ENCODE data around the gene HERC4. TPM values are rescaled to one million over a fixed set of nuclear protein-coding genes. Genes with fewer than 3 reads are reported as not detected.

HERC4 gene
- total and polyA plus RNA-seq, 9 of the 15 experiments (the other 6 are each of a cell fraction or from before 2014, with no cell fraction given): 12.5 to 33.5 (median 22.8) TPM

GRCh38 chr10:68086011-68086410 lies 10.9 kb upstream of the HERC4 start:
- Histone ChIP-seq H3K4me2 (ENCODE audit: insufficient read depth, low read length) (no peak overlapping the region), H3K4me1 (replicated peaks in 1 of 2; ENCODE audit: control insufficient read depth in 2 of 2, insufficient read depth in 2 of 2, low read length in 2 of 2) (no peaks in the 10 kb centered on the region), H2AFZ (ENCODE audit: low read depth, low read length) (no peak overlapping the region), H3K9me3 (replicated peaks; ENCODE audit: control insufficient read depth, insufficient read depth, low read depth, low read length) (no peaks in the 10 kb centered on the region), H3K9me1 (ENCODE audit: control insufficient read depth, insufficient read depth, low read length) (no peaks in the 10 kb centered on the region), H3K9ac (ENCODE audit: insufficient read depth in 1 of 2, low read depth in 2 of 2, low read length in 2 of 2) (no peak overlapping the region), H3K36me3 (ENCODE audit: control insufficient read depth, insufficient read depth, low read length) (no peaks in the 10 kb centered on the region), H3K4me3 (no peak overlapping the region), H3K79me2 (ENCODE audit: control insufficient read depth, insufficient read depth, low read length) (no peaks in the 10 kb centered on the region), H3K27ac (ENCODE audit: extremely low read depth, low read depth, low read length) (no peak overlapping the region), H4K20me1 (replicated peaks; ENCODE audit: control insufficient read depth, insufficient read depth, low read length) (no peaks in the 10 kb centered on the region), H3K27me3 (ENCODE audit: control insufficient read depth in 2 of 2, insufficient read depth in 2 of 2, low read length in 2 of 2) (peaks cover 0 to 3% of the 10 kb centered on the region in 2 experiments; a peak in 2 of 5 replicates)
- intact Hi-C loops (cut with micrococcal nuclease) (no loop called here), in situ Hi-C loops (cut with MboI) (no loop called here)
- no peak for ATAC-seq
- BruUV-seq (replicated peaks): no TSS peak
- WGBS (ENCODE audit: insufficient coverage, low coverage, missing lambda C conversion rate): 13% methylated on average over 2 of the region's 2 CpGs
- no peak for FAIRE-seq
- POLR2A ChIA-PET: interaction anchor here (0.7 kb wide), 1 partner anchor 31 kb away, joined by 3 read pairs; no protein-coding TSS in a partner anchor
- no peak for DNase-seq (ENCODE audit: extremely low read depth in 1 of 4, low spot score in 3 of 4)
- CTCF ChIA-PET (ENCODE audit: low intra/inter-chr PET ratio): no interaction called here
- TF ChIP-seq, protein P1, sequence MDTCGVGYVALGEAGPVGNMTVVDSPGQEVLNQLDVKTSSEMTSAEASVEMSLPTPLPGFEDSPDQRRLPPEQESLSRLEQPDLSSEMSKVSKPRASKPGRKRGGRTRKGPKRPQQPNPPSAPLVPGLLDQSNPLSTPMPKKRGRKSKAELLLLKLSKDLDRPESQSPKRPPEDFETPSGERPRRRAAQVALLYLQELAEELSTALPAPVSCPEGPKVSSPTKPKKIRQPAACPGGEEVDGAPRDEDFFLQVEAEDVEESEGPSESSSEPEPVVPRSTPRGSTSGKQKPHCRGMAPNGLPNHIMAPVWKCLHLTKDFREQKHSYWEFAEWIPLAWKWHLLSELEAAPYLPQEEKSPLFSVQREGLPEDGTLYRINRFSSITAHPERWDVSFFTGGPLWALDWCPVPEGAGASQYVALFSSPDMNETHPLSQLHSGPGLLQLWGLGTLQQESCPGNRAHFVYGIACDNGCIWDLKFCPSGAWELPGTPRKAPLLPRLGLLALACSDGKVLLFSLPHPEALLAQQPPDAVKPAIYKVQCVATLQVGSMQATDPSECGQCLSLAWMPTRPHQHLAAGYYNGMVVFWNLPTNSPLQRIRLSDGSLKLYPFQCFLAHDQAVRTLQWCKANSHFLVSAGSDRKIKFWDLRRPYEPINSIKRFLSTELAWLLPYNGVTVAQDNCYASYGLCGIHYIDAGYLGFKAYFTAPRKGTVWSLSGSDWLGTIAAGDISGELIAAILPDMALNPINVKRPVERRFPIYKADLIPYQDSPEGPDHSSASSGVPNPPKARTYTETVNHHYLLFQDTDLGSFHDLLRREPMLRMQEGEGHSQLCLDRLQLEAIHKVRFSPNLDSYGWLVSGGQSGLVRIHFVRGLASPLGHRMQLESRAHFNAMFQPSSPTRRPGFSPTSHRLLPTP (IDR thresholded peaks at IDR 0.05; ENCODE audit: borderline replicate concordance, extremely low read depth, insufficient read length): no peak
- TF ChIP-seq DACH1 (IDR thresholded peaks at IDR 0.05; ENCODE audit: partially characterized antibody): no peak
- TF ChIP-seq ZNF696 (CRISPR knock-in tag; conservative IDR thresholded peaks at IDR 0.05): no peak
- TF ChIP-seq ETS1 (conservative IDR thresholded peaks at IDR 0.05; ENCODE audit: control insufficient read depth, low read depth, low read length): no peak
- TF ChIP-seq SAFB2 (IDR thresholded peaks at IDR 0.05; ENCODE audit: borderline replicate concordance, low read depth, low read length, severe bottlenecking): no peak
- no peak for TF ChIP-seq HMGN3 (IDR thresholded peaks at IDR 0.05; ENCODE audit: borderline replicate concordance, extremely low read depth, insufficient read length, low read depth, low read length)
- TF ChIP-seq L3MBTL2 (IDR thresholded peaks at IDR 0.05): no peak
- no peak for TF ChIP-seq RNF219 (CRISPR knock-in tag; IDR thresholded peaks at IDR 0.05)
- TF ChIP-seq STAT5A (IDR thresholded peaks at IDR 0.05; ENCODE audit: borderline replicate concordance, low read length): no peak
- no peak for TF ChIP-seq DPF2 (IDR thresholded peaks at IDR 0.05)
- no peak for TF ChIP-seq MAFG (tag; conservative IDR thresholded peaks at IDR 0.05)
- no peak for TF ChIP-seq ZNF124 (CRISPR knock-in tag; IDR thresholded peaks at IDR 0.05)
- TF ChIP-seq ZNF77 (CRISPR knock-in tag; IDR thresholded peaks at IDR 0.05): no peak
- TF ChIP-seq TEAD4 (IDR thresholded peaks at IDR 0.05; ENCODE audit: low read length): no peak
- no peak for TF ChIP-seq TEAD4 (CRISPR knock-in tag; IDR thresholded peaks at IDR 0.05; ENCODE audit: borderline replicate concordance)
- no peak for TF ChIP-seq ZNF717 (CRISPR knock-in tag; IDR thresholded peaks at IDR 0.05)
- TF ChIP-seq RBM34 (IDR thresholded peaks at IDR 0.05; ENCODE audit: borderline replicate concordance, insufficient read depth, low read length): no peak
